Breast epithelium (tissue), 4 donors: Measurements from ENCODE around the gene CD1B. TPM values are rescaled to one million over a fixed set of nuclear protein-coding genes. Genes with fewer than 3 reads are reported as not detected.
"Not testable (repeated sequence)": the region's sequence is repeated elsewhere in the genome, so short reads cannot be mapped to it uniquely, and the experiment has no call there.

Source experiments
- DNase-seq, 2 donors: peaks; one replicate each; pipeline ENCODE4 v3.0.0-alpha.2; 2019; ENCODE audit warnings: low spot score in 2 of 2
- H3K27ac ChIP-seq, 2 donors: fragments of 200-600 bp; sonication (generic) in 1 of 2; one replicate each; pipeline ENCODE4 v1.5.1; 2016 to 2019; ENCODE audit warnings: mild to moderate bottlenecking in 1 of 2
- H3K27me3 ChIP-seq, 2 donors: fragments of 200-600 bp; sonication (generic) in 1 of 2; one replicate each; pipeline versions ENCODE4 v1.5.1 to v1.6.0; 2017 to 2019; ENCODE audit warnings: control low read depth in 1 of 2, mild to moderate bottlenecking in 1 of 2
- H3K36me3 ChIP-seq: fragments of 200-600 bp; one replicate; pipeline ENCODE4 v1.5.1; 2019
- H3K4me1 ChIP-seq, 2 donors: fragments of 200-600 bp; sonication (generic); one replicate each; pipeline ENCODE4 v1.5.1; 2016 to 2019; ENCODE audit warnings: control low read depth in 1 of 2
- H3K4me3 ChIP-seq, 3 donors: fragments of 200-600 bp; sonication (generic); 1 replicate in 2 of 3; 2 replicates in 1 of 3; pipeline ENCODE4 v1.5.1; 2016 to 2019; ENCODE audit warnings: mild to moderate bottlenecking in 3 of 3, moderate library complexity in 2 of 3
- H3K9me3 ChIP-seq, 2 donors: fragments of 200-600 bp; sonication (generic) in 1 of 2; one replicate each; pipeline ENCODE4 v1.5.1; 2016 to 2019; ENCODE audit warnings: control low read depth in 1 of 2
- CTCF ChIP-seq, 3 donors: fragments of 450-650 bp; IDR thresholded peaks; one replicate each; pipeline ENCODE4 v1.5.1; 2016 to 2017; ENCODE audit warnings: antibody characterized with exemption in 3 of 3, mild to moderate bottlenecking in 3 of 3, moderate library complexity in 3 of 3
- POLR2A ChIP-seq: fragments of 450-650 bp; IDR thresholded peaks from one replicate; pipeline ENCODE4 v1.6.1; 2016; ENCODE audit warnings: antibody characterized with exemption, mild to moderate bottlenecking, moderate library complexity
- POLR2AphosphoS5 ChIP-seq, 3 donors: sonication (generic); formaldehyde crosslinking; IDR thresholded peaks; one replicate each; pipeline ENCODE4 v1.6.1; 2017; ENCODE audit warnings: antibody characterized with exemption in 3 of 3
- intact Hi-C: fragments of 100-400 bp; cut with DNase I; formaldehyde crosslinking; loops from one replicate; pipeline ENCODE4 v1.15.1; 2023; ENCODE audit warnings: low total_unique reads
- total RNA-seq, 3 donors: library from RNA; depleted of rRNA; stranded (reverse); fragments of >200 nt; gene quantifications; one replicate each; pipeline ENCODE4 v1.1.0, GENCODE V29; 2016

The CD1B gene
- not detected for total RNA-seq

DNA sequence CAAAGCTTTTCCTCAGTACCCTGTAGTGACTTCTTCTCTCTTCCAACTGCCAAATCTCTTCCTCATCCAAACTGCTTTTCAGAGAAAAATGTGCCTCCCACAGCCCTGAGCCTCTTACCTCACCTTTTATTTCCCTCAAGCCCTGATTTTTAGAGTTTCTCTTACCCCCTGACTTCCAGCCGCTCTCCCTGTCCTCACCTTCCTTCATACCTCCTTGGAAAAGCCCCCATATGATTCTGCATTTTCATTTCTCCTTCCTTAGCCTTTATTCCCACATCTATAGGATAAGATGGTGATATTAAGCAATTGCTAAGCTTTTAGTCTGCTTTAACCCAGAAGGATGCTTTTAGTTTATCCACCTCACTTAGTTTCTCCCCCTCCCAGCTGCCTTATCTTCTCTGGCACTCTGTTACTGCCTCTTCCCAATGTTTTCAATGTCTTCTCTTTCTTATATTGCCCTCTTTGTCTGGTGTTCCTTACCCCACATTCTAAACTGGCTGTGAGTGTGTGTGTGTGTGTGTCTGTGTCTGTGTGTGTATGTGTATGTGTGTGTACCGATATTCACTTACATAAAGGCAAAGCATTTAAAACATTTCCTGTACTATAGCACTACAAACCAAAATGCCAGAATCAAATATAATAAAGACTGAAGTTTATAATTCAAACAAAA is at the start of gene CD1B:
Gene CD1B (minus strand): TSS at position 51 of the 670 bp plus-strand sequence. CDS start 108 bp downstream, outside the sequence.
- H3K4me1 ChIP-seq = no peaks in the 10 kb centered on the region
- intact Hi-C loops = no loop called here
- TF ChIP-seq POLR2AphosphoS5 (IDR thresholded peaks at IDR 0.05) = no peak
- TF ChIP-seq CTCF (IDR thresholded peaks at IDR 0.05) = no peak
- no peak for TF ChIP-seq POLR2A
- no peaks in the 10 kb centered on the region for H3K27me3 ChIP-seq
- H3K4me3 ChIP-seq = no peak within 1 kb of the TSS
- no peaks in the 10 kb centered on the region for H3K9me3 ChIP-seq
- H3K27ac ChIP-seq = no peak within 1 kb of the TSS
- DNase-seq = no peak
- no peaks in the 10 kb centered on the region for H3K36me3 ChIP-seq

- H3K4me1 ChIP-seq = no peaks in the 10 kb centered on the region
- H3K4me3 ChIP-seq = no peak overlapping the region
- intact Hi-C loops = no loop called here
- H3K27me3 ChIP-seq = no peaks in the 10 kb centered on the region
- TF ChIP-seq POLR2AphosphoS5 (IDR thresholded peaks at IDR 0.05) = no peak
- no peak for TF ChIP-seq POLR2A
- no peak for TF ChIP-seq CTCF (IDR thresholded peaks at IDR 0.05)
- no peak overlapping the region for H3K27ac ChIP-seq
- H3K36me3 ChIP-seq = no peaks in the 10 kb centered on the region
- DNase-seq = no peak
- peaks cover 11 to 30% of the 10 kb centered on the region in 2 donors for H3K9me3 ChIP-seq
These were observed 43.5 kb upstream of the CD1B start for GRCh38 chr1:158374860-158375259.

- H3K9me3 ChIP-seq = peaks cover 11 to 30% of the 10 kb centered on the region in 2 donors
- DNase-seq, H3K27ac ChIP-seq, H3K27me3 ChIP-seq, H3K4me3 ChIP-seq, H3K4me1 ChIP-seq, intact Hi-C loops, H3K36me3 ChIP-seq: not testable (repeated sequence)
These were observed 42.8 kb upstream of the CD1B start for GRCh38 chr1:158374101-158374500.

- H3K27ac ChIP-seq = no peak overlapping the region
- H3K4me3 ChIP-seq = no peak overlapping the region
- H3K27me3 ChIP-seq = no peaks in the 10 kb centered on the region
- TF ChIP-seq POLR2AphosphoS5 (IDR thresholded peaks at IDR 0.05) (no peak), CTCF (IDR thresholded peaks at IDR 0.05) (no peak), POLR2A (no peak)
- intact Hi-C loops = no loop called here
- no peaks in the 10 kb centered on the region for H3K4me1 ChIP-seq
- no peaks in the 10 kb centered on the region for H3K36me3 ChIP-seq
- no peak for DNase-seq
- H3K9me3 ChIP-seq = peaks cover 11 to 30% of the 10 kb centered on the region in 2 donors
These were observed 40.0 kb upstream of the CD1B start for GRCh38 chr1:158371188-158371953.

GRCh38 chr1:158366783-158367182 is 35.5 kb upstream of the CD1B start:
- no peak for DNase-seq
- H3K27me3 ChIP-seq = no peaks in the 10 kb centered on the region
- no peaks in the 10 kb centered on the region for H3K36me3 ChIP-seq
- H3K27ac ChIP-seq = no peak overlapping the region
- H3K4me1 ChIP-seq = no peaks in the 10 kb centered on the region
- TF ChIP-seq POLR2A (no peak), CTCF (IDR thresholded peaks at IDR 0.05) (no peak), POLR2AphosphoS5 (IDR thresholded peaks at IDR 0.05) (no peak)
- intact Hi-C loops = no loop called here
- peaks cover 10 to 16% of the 10 kb centered on the region in 2 donors for H3K9me3 ChIP-seq
- H3K4me3 ChIP-seq = no peak overlapping the region
